ENCODE data around the gene PRKAB1. TPM values are rescaled to one million over a fixed set of nuclear protein-coding genes. Genes with fewer than 3 reads are reported as not detected.

PRKAB1 gene
- total RNA-seq, 1 donor from 2014 or later, result 22.3 TPM

- no peak overlapping the region for H3K4me3 ChIP-seq (ENCODE audit: low read depth, low read length)
- no peak for TF ChIP-seq CTCF (conservative IDR thresholded peaks at IDR 0.05; ENCODE audit: low read depth, low read length)
These were observed 19.9 kb downstream of the PRKAB1 start for GRCh38 chr12:119687879-119688278.

GRCh38 chr12:119689935-119690500 is 22.1 kb downstream of the PRKAB1 start:
- no peak for DNase-seq (ENCODE audit: low read depth)

More at GRCh38 chr12:119687879-119688278, 19.9 kb downstream of the PRKAB1 start:
- DNase-seq (ENCODE audit: low read depth), result no peak

GRCh38 chr12:119691202-119691810 is 23.4 kb downstream of the PRKAB1 start:
- DNase-seq (ENCODE audit: low read depth), result no peak
- TF ChIP-seq CTCF (conservative IDR thresholded peaks at IDR 0.05; ENCODE audit: low read depth, low read length), result no peak
- no peak overlapping the region for H3K4me3 ChIP-seq (ENCODE audit: low read depth, low read length)

More at GRCh38 chr12:119689935-119690500, 22.1 kb downstream of the PRKAB1 start:
- H3K4me3 ChIP-seq (ENCODE audit: low read depth, low read length), result no peak overlapping the region
- TF ChIP-seq CTCF (conservative IDR thresholded peaks at IDR 0.05; ENCODE audit: low read depth, low read length), result no peak

- DNase-seq (ENCODE audit: low read depth), result no peak
- no peak for TF ChIP-seq CTCF (conservative IDR thresholded peaks at IDR 0.05; ENCODE audit: low read depth, low read length)
- H3K4me3 ChIP-seq (ENCODE audit: low read depth, low read length), result no peak overlapping the region
These were observed 24.5 kb downstream of the PRKAB1 start for GRCh38 chr12:119692410-119692809.

GRCh38 chr12:119692997-119693396 is 25.1 kb downstream of the PRKAB1 start:
- TF ChIP-seq CTCF (conservative IDR thresholded peaks at IDR 0.05; ENCODE audit: low read depth, low read length), result no peak
- DNase-seq (ENCODE audit: low read depth), result peak; percentile 92

GRCh38 chr12:119693511-119693910 is 25.6 kb downstream of the PRKAB1 start:
- H3K4me3 ChIP-seq (ENCODE audit: low read depth, low read length), result no peak overlapping the region
- no peak for TF ChIP-seq CTCF (conservative IDR thresholded peaks at IDR 0.05; ENCODE audit: low read depth, low read length)
- no peak for DNase-seq (ENCODE audit: low read depth)

More at GRCh38 chr12:119692997-119693396, 25.1 kb downstream of the PRKAB1 start:
- H3K4me3 ChIP-seq (ENCODE audit: low read depth, low read length), result no peak overlapping the region

GRCh38 chr12:119694111-119694510 is 26.2 kb downstream of the PRKAB1 start:
- TF ChIP-seq CTCF (conservative IDR thresholded peaks at IDR 0.05; ENCODE audit: low read depth, low read length), result no peak
- no peak for DNase-seq (ENCODE audit: low read depth)
- no peak overlapping the region for H3K4me3 ChIP-seq (ENCODE audit: low read depth, low read length)
